Astrocyte of the spinal cord (primary cell): ENCODE results near the gene MRPL17.
A peak's percentile ranks its signal among the peaks of the same experiment; 100 is the strongest.

Experiments used
- DNase-seq: peaks from one replicate; pipeline ENCODE4 v3.0.0; 2011; ENCODE audit warnings: low read depth, low spot score
- H3K4me3 ChIP-seq: 2 replicates; pipeline ENCODE4 v1.5.1; 2011; ENCODE audit warnings: low read depth, mild to moderate bottlenecking, low read length, moderate library complexity
- CTCF ChIP-seq: IDR thresholded peaks from 2 replicates; pipeline ENCODE4 v1.5.1; 2012; ENCODE audit warnings: low read depth, mild to moderate bottlenecking, low read length, inconsistent platforms
- in situ Hi-C: cut with HindIII; loops from 2 replicates; pipeline ENCODE4 v1.10.0; 2017; ENCODE audit warnings: low sequenced_read_pairs

The MRPL17 gene

GRCh38 chr11:6671991-6672390, 11.1 kb downstream of the MRPL17 start:
- TF ChIP-seq CTCF: no peak
- in situ Hi-C loops: no loop called here
- no peak for DNase-seq
- H3K4me3 ChIP-seq: no peak overlapping the region

- in situ Hi-C loops: no loop called here
- no peak for DNase-seq
- TF ChIP-seq CTCF: no peak
- no peak overlapping the region for H3K4me3 ChIP-seq
Measured at GRCh38 chr11:6670202-6670830, 12.8 kb downstream of the MRPL17 start.

- H3K4me3 ChIP-seq: no peak overlapping the region
- in situ Hi-C loops: no loop called here
- DNase-seq: peak; percentile 43
- peak; percentile 56 for TF ChIP-seq CTCF
Measured at GRCh38 chr11:6667733-6668374, 15.3 kb downstream of the MRPL17 start.

GRCh38 chr11:6666302-6667183, 16.6 kb downstream of the MRPL17 start:
- no peak for DNase-seq
- in situ Hi-C loops: no loop called here
- no peak overlapping the region for H3K4me3 ChIP-seq
- TF ChIP-seq CTCF: no peak

GRCh38 chr11:6664551-6664950, 18.6 kb downstream of the MRPL17 start:
- in situ Hi-C loops: no loop called here
- H3K4me3 ChIP-seq: no peak overlapping the region
- DNase-seq: no peak
- no peak for TF ChIP-seq CTCF

- TF ChIP-seq CTCF: no peak
Measured at GRCh38 chr11:6663794-6664469, 19.2 kb downstream of the MRPL17 start.

More at GRCh38 chr11:6663794-6664469, 19.2 kb downstream of the MRPL17 start:
- no peak overlapping the region for H3K4me3 ChIP-seq
- in situ Hi-C loops: no loop called here
- no peak for DNase-seq
